NCI-H2171 treated with DMSO at 0.1 percent for 48 hours (cell line): Measurements from ENCODE around the gene CNPY3.
"Not testable (repeated sequence)": the region's sequence is repeated elsewhere in the genome, so short reads cannot be mapped to it uniquely, and the experiment has no call there.

Experiments
- DNase-seq: peaks from one replicate; lab custom pipeline; 2025; lab: John Stamatoyannopoulos, UW

CNPY3 gene

GRCh38 chr6:42915732-42916131, 13.5 kb upstream of the CNPY3 start, which contains the start of gene PTCRA:
Gene PTCRA (plus strand): TSS chr6:42916053. CDS start chr6:42916070, 17 bp downstream.
- DNase-seq: no peak

GRCh38 chr6:42916288-42916687, 13.0 kb upstream of the CNPY3 start:
- no peak for DNase-seq

GRCh38 chr6:42921801-42922200, 7.5 kb upstream of the CNPY3 start:
- DNase-seq: no peak

GRCh38 chr6:42923666-42924065, 5.6 kb upstream of the CNPY3 start:
- no peak for DNase-seq

GRCh38 chr6:42925248-42925857, 3.9 kb upstream of the CNPY3 start:
- DNase-seq: no peak

- DNase-seq: peak; percentile 87
Observed at GRCh38 chr6:42929821-42930360, 611 bp downstream of the CNPY3 start.

GRCh38 chr6:42932412-42932811, 3.1 kb downstream of the CNPY3 start:
- DNase-seq: no peak

- DNase-seq: no peak
Observed at GRCh38 chr6:42933205-42933604, 3.9 kb downstream of the CNPY3 start.

- no peak for DNase-seq
Observed at GRCh38 chr6:42935322-42935721, 6.0 kb downstream of the CNPY3 start.

- DNase-seq: no peak
Observed at GRCh38 chr6:42936398-42936797, 7.1 kb downstream of the CNPY3 start.

GRCh38 chr6:42937548-42938427, 8.5 kb downstream of the CNPY3 start:
- no peak for DNase-seq

GRCh38 chr6:42938428-42938796, 9.1 kb downstream of the CNPY3 start:
- DNase-seq: no peak

- no peak for DNase-seq
Observed at GRCh38 chr6:42938987-42939809, 9.9 kb downstream of the CNPY3 start.

GRCh38 chr6:42939810-42940167, 10.5 kb downstream of the CNPY3 start:
- no peak for DNase-seq

- no peak for DNase-seq
Observed at GRCh38 chr6:42940493-42941045, 11.3 kb downstream of the CNPY3 start.

- DNase-seq: not testable (repeated sequence)
Observed at GRCh38 chr6:42941356-42941755, 12.1 kb downstream of the CNPY3 start.

- no peak for DNase-seq
Observed at GRCh38 chr6:42942444-42942843, 13.2 kb downstream of the CNPY3 start.

- DNase-seq: no peak
Observed at GRCh38 chr6:42947950-42948349, 18.7 kb downstream of the CNPY3 start.

- DNase-seq: no peak
Observed at GRCh38 chr6:42952389-42952788, 23.1 kb downstream of the CNPY3 start.

GRCh38 chr6:42954405-42954804, 25.1 kb downstream of the CNPY3 start:
- not testable (repeated sequence) for DNase-seq

GRCh38 chr6:42958125-42958524, 28.8 kb downstream of the CNPY3 start:
- DNase-seq: peak; percentile 5

GRCh38 chr6:42959917-42960242, 30.6 kb downstream of the CNPY3 start:
- DNase-seq: no peak
